Posterior vena cava (tissue), 2 donors: Measurements from ENCODE around the gene LAMA3. TPM values are rescaled to one million over a fixed set of nuclear protein-coding genes. Genes with fewer than 3 reads are reported as not detected.

ENCODE experiments used
- DNase-seq: peaks from one replicate; pipeline ENCODE4 v3.0.0-alpha.2; 2020; ENCODE audit warnings: low spot score
- intact Hi-C, 2 donors: fragments of 100-400 bp; cut with DNase I; formaldehyde crosslinking; loops; one replicate each; pipeline versions ENCODE4 v1.14.1 to v1.14.2; 2022 to 2023
- total RNA-seq, 2 donors: library from RNA; stranded (reverse); fragmentation: NEBNext Ultra II Directional; extraction: Animal tissue kit (Norgen Biotek cat#: 25700); gene quantifications; one replicate each; pipeline ENCODE4 v1.2.1, GENCODE V29; 2021
- donor health status: DM: yes; HTN: yes; CAD: no.
- donor health status: DM: yes; HTN: yes; CAD: no.

Gene LAMA3
- total RNA-seq, 2 donors from 2014 or later, result 38.6 to 48.4 TPM

- DNase-seq, result no peak
- intact Hi-C loops, result loop anchor here in 1 of 2 donors (5.0 kb wide), 1 partner anchor 1538 kb away; no protein-coding TSS in a partner anchor
These were observed 56.1 kb downstream of the LAMA3 start for GRCh38 chr18:23745366-23745765.

GRCh38 chr18:23746851-23747250 is 57.6 kb downstream of the LAMA3 start:
- intact Hi-C loops, result loop anchor here in 1 of 2 donors (5.0 kb wide), 1 partner anchor 1540 kb away; no protein-coding TSS in a partner anchor
- no peak for DNase-seq

- intact Hi-C loops, result loop anchor here in 1 of 2 donors (5.0 kb wide), 1 partner anchor 595 kb away; no protein-coding TSS in a partner anchor
- DNase-seq, result no peak
These were observed 63.1 kb downstream of the LAMA3 start for GRCh38 chr18:23752363-23752762.

- no peak for DNase-seq
- intact Hi-C loops, result loop anchor here in 1 of 2 donors (5.0 kb wide), 1 partner anchor 595 kb away; no protein-coding TSS in a partner anchor
These were observed 63.5 kb downstream of the LAMA3 start for GRCh38 chr18:23752796-23753195.

GRCh38 chr18:23756590-23757436 is 67.6 kb downstream of the LAMA3 start:
- intact Hi-C loops, result no loop called here
- DNase-seq, result no peak

GRCh38 chr18:23757437-23757733 is 68.1 kb downstream of the LAMA3 start:
- DNase-seq, result no peak
- intact Hi-C loops, result no loop called here

DNA sequence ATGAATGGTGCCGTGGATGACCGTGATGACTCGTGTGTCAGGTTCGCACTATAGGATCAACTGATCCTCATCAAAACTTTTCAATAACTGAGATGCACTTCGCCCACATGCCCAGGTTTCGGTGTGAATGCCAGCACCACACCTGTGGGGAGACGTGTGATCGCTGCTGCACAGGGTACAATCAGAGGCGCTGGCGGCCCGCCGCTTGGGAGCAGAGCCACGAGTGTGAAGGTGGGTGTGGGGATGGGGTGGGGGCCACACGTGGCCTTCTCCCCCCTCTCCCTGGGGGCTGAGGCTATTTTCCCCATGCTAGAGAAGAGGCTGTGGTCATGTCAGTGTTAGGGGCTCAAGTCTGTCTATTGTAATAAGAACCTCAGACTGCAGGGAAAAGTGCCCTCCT is 69.0 kb downstream of the LAMA3 start:
- intact Hi-C loops, result no loop called here
- DNase-seq, result no peak

- DNase-seq, result no peak
- intact Hi-C loops, result no loop called here
These were observed 72.7 kb downstream of the LAMA3 start for GRCh38 chr18:23761941-23762340.

DNA sequence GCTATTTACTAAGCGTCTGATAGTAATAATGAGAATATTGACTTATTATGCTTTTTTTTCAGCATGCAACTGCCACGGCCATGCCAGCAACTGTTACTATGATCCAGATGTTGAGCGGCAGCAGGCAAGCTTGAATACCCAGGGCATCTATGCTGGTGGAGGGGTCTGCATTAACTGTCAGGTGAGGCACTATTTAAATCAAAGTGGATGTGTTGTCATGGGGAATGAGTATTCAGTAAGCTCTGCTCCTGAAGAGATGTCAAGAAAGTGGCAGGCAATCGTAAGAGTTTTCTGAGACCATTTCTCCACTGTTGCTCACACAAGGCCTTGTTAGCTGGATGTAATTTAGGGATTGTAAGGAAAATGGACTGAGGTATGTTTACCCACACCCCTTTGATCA is 74.1 kb downstream of the LAMA3 start:
- no peak for DNase-seq
- intact Hi-C loops, result no loop called here

- no peak for DNase-seq
- intact Hi-C loops, result no loop called here
These were observed 76.7 kb downstream of the LAMA3 start for GRCh38 chr18:23765931-23766330.

- DNase-seq, result no peak
- intact Hi-C loops, result no loop called here
These were observed 83.2 kb downstream of the LAMA3 start for GRCh38 chr18:23772327-23773024.

DNA sequence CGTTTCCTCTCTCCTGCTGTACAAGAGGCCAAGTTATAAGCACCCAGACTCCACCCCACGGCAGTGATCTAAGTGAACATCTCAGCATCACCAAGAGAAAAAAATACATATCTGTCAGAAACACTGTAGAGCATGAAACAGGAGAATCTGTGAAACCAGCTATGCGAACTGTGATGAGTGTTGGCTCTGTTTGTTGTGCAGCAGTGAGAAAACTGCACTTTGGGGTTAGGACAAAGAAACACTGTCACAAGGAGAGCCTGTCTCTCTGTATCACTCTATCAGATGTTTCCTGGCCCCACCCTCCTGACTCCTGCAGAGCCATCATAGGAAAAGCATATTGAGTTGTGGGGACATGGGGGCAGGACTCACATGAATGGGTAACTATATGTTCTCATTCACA is 87.1 kb downstream of the LAMA3 start:
- intact Hi-C loops, result loop anchor here in 1 of 2 donors (2.0 kb wide), 1 partner anchor 330 kb away; no protein-coding TSS in a partner anchor
- DNase-seq, result no peak

DNA sequence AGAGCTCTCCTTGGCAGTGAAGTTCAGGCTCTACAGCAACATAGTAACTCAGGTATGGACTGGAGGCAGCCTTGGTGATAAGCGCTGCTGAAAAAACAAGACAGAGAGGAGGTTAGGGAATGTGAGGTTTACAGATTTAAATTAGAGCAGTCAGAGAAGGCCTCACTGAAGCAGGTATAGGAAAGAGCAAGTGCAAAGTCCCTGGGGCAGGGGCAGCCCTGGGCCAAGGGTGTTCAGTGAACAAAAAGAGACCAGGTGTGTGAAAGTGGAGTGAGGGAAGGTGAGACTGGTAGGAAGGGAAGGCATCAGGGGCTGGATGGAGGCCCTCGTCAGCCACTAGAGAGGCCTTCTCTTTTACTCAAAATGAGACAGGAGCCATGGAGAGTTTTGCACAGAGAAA is 89.6 kb downstream of the LAMA3 start:
- DNase-seq, result no peak
- intact Hi-C loops, result no loop called here

GRCh38 chr18:23779696-23780303 is 90.5 kb downstream of the LAMA3 start:
- DNase-seq, result no peak
- intact Hi-C loops, result no loop called here

DNA sequence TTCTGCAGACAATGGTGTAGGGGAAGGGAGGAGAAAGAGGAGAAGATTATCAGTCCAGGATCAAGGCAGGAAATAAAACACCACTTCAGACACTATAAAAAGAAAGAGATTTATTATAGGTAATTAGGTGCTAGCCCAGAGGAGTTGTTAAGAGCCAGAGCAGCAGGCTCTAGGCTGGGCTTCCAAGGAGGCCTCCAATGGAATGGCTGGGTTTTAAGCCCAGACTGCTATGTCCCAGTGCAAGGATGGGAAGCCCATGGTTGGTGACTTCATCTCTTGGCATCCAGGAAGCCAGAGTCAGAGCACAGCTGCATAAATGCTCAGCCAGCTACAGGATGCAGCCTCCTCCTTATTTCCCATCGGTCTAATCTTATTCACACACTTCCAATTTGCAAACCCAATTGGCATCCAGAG is 95.6 kb downstream of the LAMA3 start:
- intact Hi-C loops, result no loop called here
- DNase-seq, result no peak

GRCh38 chr18:23793051-23793450 is 103.8 kb downstream of the LAMA3 start:
- DNase-seq, result no peak
- intact Hi-C loops, result no loop called here

DNA sequence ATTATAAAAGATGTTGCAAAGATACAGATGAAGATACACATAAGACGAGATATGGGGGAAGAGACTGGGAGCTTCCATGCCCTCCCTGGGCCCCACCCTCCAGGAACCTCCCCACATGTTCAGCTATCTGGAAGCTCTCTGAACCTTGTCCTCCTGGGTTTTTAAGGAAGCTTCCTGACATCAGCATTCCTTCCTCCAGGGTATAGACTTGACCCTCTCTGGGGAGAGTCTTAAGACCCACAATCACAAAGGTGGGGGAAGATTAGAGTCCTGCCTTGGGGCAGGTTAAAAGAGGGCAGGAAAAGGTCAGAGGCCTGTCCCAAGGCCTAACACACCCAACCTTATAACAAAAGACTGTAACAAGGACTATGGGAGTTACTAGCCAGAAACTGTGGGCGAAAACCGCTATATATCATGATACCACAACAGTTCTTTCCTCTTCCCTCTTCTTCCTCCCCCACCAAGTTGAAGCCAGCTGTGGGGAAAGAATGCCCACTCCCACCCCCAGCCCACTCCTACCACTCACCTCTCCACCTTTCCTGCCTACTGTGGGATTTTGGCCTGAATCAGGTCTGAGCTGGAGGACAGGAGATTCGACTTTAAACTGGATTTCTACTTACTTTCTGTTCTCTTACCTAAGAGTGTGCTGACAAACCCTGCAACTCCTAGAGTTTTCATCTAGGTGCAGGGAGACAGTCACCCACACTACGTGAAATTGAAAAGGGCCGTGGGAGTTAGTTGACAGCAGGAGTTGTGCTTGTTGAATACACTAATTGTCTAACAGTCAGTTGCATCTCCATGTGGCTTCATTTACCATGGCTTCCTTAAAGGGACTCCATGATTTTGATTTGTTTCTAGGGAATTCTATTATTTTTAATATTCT is 105.0 kb downstream of the LAMA3 start:
- intact Hi-C loops, result no loop called here
- DNase-seq, result no peak

- DNase-seq, result no peak
- intact Hi-C loops, result no loop called here
These were observed 109.0 kb downstream of the LAMA3 start for GRCh38 chr18:23798249-23798648.

DNA sequence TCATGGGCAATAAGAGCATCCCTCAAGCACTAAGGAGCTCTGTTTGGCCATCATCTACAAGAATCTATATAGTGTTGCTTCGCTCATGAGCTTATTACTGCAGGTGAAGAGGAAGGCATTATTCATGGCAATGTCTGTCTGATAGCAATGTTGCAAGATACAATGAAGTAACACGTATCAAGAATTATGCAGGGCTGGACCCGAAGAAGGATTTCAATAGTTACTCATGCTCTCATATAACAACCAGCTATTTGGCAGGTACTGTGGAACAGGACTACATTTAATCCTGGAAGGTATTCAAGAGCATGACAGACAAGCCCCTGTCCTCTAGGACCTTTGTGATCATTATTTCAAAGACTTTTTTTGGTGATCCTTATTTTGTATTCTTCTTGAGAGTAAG is 109.6 kb downstream of the LAMA3 start:
- no peak for DNase-seq
- intact Hi-C loops, result no loop called here
